Measurements from ENCODE around the gene APOBEC3B. TPM values are rescaled to one million over a fixed set of nuclear protein-coding genes. Genes with fewer than 3 reads are reported as not detected.

The APOBEC3B gene
- total and polyA plus RNA-seq, 2 experiments from 2014 or later = 4.1 to 10.6 TPM

DNA sequence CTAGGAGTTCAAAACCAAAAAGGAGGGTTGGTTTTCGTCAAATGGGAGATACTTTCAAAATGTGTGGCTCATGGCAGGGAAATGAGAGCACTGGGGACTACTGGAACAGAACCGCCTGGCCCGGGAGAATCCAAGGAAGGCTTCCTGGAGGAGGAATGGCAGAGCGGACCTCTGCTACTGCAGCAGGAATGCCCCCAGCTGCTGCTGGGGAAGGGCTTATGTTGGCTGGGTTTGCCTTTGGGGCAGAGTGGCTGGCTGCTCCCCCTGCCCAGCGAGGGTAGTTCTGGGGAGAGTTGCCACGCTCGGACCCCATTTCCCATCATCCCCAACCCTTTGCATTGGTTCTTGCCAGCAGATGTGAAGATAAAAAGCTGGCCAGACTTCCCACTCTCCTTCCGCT is 35.4 kb upstream of the APOBEC3B start:
- no peak for DNase-seq
- TF ChIP-seq EZH2 (IDR thresholded peaks at IDR 0.05; ENCODE audit: insufficient read depth, poor library complexity, severe bottlenecking) (no peak), EZH2phosphoT487 (IDR thresholded peaks at IDR 0.05; ENCODE audit: insufficient read depth, low read depth) (no peak)
- Histone ChIP-seq H4K20me1 (ENCODE audit: insufficient read depth) (no peaks in the 10 kb centered on the region), H3K79me2 (ENCODE audit: insufficient read depth) (no peaks in the 10 kb centered on the region), H3K4me2 (ENCODE audit: unreplicated experiment) (no peak overlapping the region), H3K9me3 (ENCODE audit: low read depth) (no peaks in the 10 kb centered on the region), H3K36me3 (ENCODE audit: low read depth) (no peaks in the 10 kb centered on the region), H3K27me3 (replicated peaks; ENCODE audit: insufficient read depth) (peaks cover 68% of the 10 kb centered on the region), H3K4me3 (no peak overlapping the region), H2AFZ (no peak overlapping the region), H3K27ac (no peak overlapping the region), H3K9ac (no peak overlapping the region), H3F3A (ENCODE audit: insufficient read depth) (no peaks in the 10 kb centered on the region), H3K4me1 (ENCODE audit: insufficient read depth) (no peaks in the 10 kb centered on the region), H3K9me2 (ENCODE audit: insufficient read depth) (no peaks in the 10 kb centered on the region)
- in situ Hi-C loops (cut with MboI) = no loop called here
- 63 to 71% methylated on average over 5 to 8 of the region's 8 CpGs for WGBS, 2 experiments (ENCODE audit: low coverage in 1 of 2, low lambda C conversion rate in 2 of 2, missing lambda C conversion rate in 2 of 2)

DNA sequence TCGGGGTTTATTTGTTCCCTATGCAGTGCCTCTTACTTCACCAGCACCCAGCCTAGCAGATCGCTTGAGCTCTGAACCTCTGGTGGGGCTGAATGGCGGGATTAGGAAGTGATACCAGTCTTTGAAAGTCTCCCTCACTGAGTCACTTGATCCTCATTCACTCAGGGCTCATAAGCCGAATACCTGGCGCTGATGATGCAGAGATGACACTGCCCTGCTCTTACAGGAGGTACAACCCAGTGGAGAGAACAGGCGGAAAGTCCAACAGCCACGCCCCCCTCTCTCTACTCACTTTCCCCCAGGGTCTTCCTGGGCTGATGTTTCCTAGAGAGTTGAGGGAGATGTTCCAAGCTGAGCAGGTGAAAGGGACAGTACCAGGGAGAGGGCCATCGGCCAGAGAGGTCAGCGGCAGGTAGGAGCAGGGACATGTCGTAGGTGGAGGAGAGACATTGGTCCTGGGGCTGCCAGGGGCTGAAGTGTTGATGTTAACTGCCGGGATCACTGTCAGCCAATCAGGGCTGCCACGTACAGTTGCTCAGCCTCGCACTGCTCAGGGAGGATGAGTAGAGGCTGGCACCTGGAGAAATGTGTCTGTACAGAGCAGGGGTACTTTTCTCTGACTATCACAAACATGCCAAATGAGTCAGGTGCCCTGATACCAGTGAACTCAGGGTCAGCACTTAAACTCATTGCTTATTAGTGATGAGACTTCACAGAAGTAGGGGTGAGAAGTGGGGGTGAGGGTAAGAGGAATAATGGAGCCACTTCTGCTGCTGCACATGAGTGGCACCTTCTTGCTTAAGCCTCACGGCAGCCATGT is 34.6 kb upstream of the APOBEC3B start:
- no peak for DNase-seq
- H3K4me1 ChIP-seq (ENCODE audit: insufficient read depth) = no peaks in the 10 kb centered on the region
- no peaks in the 10 kb centered on the region for H4K20me1 ChIP-seq (ENCODE audit: insufficient read depth)
- no peaks in the 10 kb centered on the region for H3F3A ChIP-seq (ENCODE audit: insufficient read depth)
- no peaks in the 10 kb centered on the region for H3K9me3 ChIP-seq (ENCODE audit: low read depth)
- peaks cover 67% of the 10 kb centered on the region for H3K27me3 ChIP-seq (replicated peaks; ENCODE audit: insufficient read depth)
- no peak for TF ChIP-seq EZH2phosphoT487 (IDR thresholded peaks at IDR 0.05; ENCODE audit: insufficient read depth, low read depth)
- no peak for TF ChIP-seq EZH2 (IDR thresholded peaks at IDR 0.05; ENCODE audit: insufficient read depth, poor library complexity, severe bottlenecking)
- H3K27ac ChIP-seq = no peak overlapping the region
- no peak overlapping the region for H3K9ac ChIP-seq
- WGBS, 2 experiments (ENCODE audit: low coverage in 1 of 2, low lambda C conversion rate in 2 of 2, missing lambda C conversion rate in 2 of 2) = 54 to 59% methylated on average over 14 of the region's 14 CpGs
- no peak overlapping the region for H3K4me2 ChIP-seq (ENCODE audit: unreplicated experiment)
- no peaks in the 10 kb centered on the region for H3K9me2 ChIP-seq (ENCODE audit: insufficient read depth)
- no peaks in the 10 kb centered on the region for H3K79me2 ChIP-seq (ENCODE audit: insufficient read depth)
- no peaks in the 10 kb centered on the region for H3K36me3 ChIP-seq (ENCODE audit: low read depth)
- H3K4me3 ChIP-seq = no peak overlapping the region
- in situ Hi-C loops (cut with MboI) = no loop called here
- no peak overlapping the region for H2AFZ ChIP-seq

DNA sequence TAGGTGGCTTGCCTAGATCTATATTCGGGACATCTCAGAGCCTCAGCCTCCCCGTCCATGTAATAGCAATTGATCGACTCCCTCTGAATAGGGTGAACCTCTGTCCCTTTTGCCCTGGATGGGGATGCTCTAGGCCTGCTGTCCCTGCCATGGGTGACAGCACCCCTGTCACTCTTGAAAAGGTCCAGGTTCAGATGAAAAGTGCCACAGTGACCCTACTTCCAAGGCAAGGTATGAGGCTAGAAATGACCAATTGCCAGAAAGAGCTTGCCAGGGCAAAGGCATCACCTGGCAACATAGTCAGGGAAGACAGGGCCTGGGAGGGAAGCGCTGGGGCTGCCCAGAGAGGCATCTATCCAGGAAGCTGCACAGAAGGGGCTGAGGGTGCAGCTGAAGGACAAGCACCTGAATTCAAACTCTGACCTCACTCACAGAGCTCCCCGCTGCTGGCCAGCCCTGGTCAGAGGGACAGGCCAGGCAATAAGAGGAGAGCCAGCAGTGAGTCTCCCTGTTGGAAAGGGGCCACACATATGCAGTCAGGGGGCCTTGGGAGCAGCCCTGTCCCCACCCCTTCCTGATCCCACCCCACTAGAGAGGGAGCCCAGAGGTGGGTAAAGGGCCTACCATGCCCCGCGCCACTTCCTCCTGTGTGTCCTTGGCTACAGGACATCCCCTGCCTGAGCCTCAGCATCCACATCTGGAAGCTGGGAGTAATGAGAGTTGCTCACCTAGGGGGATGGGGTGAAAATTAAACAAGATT is 33.8 kb upstream of the APOBEC3B start:
- TF ChIP-seq EZH2 (IDR thresholded peaks at IDR 0.05; ENCODE audit: insufficient read depth, poor library complexity, severe bottlenecking) (no peak), EZH2phosphoT487 (IDR thresholded peaks at IDR 0.05; ENCODE audit: insufficient read depth, low read depth) (no peak)
- H3K4me2 ChIP-seq (ENCODE audit: unreplicated experiment) = no peak overlapping the region
- peaks cover 66% of the 10 kb centered on the region for H3K27me3 ChIP-seq (replicated peaks; ENCODE audit: insufficient read depth)
- H3K9ac ChIP-seq = no peak overlapping the region
- in situ Hi-C loops (cut with MboI) = no loop called here
- no peaks in the 10 kb centered on the region for H4K20me1 ChIP-seq (ENCODE audit: insufficient read depth)
- no peaks in the 10 kb centered on the region for H3K36me3 ChIP-seq (ENCODE audit: low read depth)
- H3K9me3 ChIP-seq (ENCODE audit: low read depth) = no peaks in the 10 kb centered on the region
- H3K27ac ChIP-seq = no peak overlapping the region
- WGBS, 2 experiments (ENCODE audit: low coverage in 1 of 2, low lambda C conversion rate in 2 of 2, missing lambda C conversion rate in 2 of 2) = 69 to 72% methylated on average over 7 of the region's 7 CpGs
- no peaks in the 10 kb centered on the region for H3F3A ChIP-seq (ENCODE audit: insufficient read depth)
- DNase-seq = no peak
- no peak overlapping the region for H2AFZ ChIP-seq
- H3K79me2 ChIP-seq (ENCODE audit: insufficient read depth) = no peaks in the 10 kb centered on the region
- no peaks in the 10 kb centered on the region for H3K4me1 ChIP-seq (ENCODE audit: insufficient read depth)
- no peaks in the 10 kb centered on the region for H3K9me2 ChIP-seq (ENCODE audit: insufficient read depth)
- H3K4me3 ChIP-seq = no peak overlapping the region

DNA sequence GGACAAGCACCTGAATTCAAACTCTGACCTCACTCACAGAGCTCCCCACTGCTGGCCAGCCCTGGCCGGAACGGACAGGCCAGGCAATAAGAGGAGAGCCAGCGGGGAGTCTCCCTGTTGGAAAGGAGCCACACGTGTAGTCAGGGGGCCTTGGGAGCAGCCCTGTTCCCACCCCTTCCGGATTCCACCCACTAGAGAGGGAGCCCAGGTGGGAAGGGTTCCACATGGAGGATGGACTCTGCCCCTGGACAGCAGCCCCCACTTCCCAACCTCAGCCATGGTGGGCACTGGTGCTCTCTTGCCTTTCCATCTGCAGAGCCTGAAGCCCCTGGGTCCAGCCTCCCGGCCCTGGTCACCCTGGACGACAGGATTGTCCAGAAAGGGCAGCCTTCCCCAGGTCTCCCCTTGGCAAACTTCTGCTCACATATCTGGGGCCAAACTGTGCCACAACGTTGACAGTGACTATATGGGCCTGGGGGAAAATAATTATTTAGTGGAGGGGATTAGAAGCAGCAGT is 32.2 kb upstream of the APOBEC3B start:
- H2AFZ ChIP-seq = no peak overlapping the region
- H3K4me3 ChIP-seq = no peak overlapping the region
- no peaks in the 10 kb centered on the region for H3K9me2 ChIP-seq (ENCODE audit: insufficient read depth)
- H3K36me3 ChIP-seq (ENCODE audit: low read depth) = no peaks in the 10 kb centered on the region
- H3K4me2 ChIP-seq (ENCODE audit: unreplicated experiment) = no peak overlapping the region
- no peaks in the 10 kb centered on the region for H3K79me2 ChIP-seq (ENCODE audit: insufficient read depth)
- H3F3A ChIP-seq (ENCODE audit: insufficient read depth) = no peaks in the 10 kb centered on the region
- no peaks in the 10 kb centered on the region for H4K20me1 ChIP-seq (ENCODE audit: insufficient read depth)
- H3K27ac ChIP-seq = no peak overlapping the region
- no peak for TF ChIP-seq EZH2 (IDR thresholded peaks at IDR 0.05; ENCODE audit: insufficient read depth, poor library complexity, severe bottlenecking)
- TF ChIP-seq EZH2phosphoT487 (IDR thresholded peaks at IDR 0.05; ENCODE audit: insufficient read depth, low read depth) = no peak
- peaks cover 61% of the 10 kb centered on the region for H3K27me3 ChIP-seq (replicated peaks; ENCODE audit: insufficient read depth)
- DNase-seq = no peak
- in situ Hi-C loops (cut with MboI) = no loop called here
- WGBS, 2 experiments (ENCODE audit: low coverage in 1 of 2, low lambda C conversion rate in 2 of 2, missing lambda C conversion rate in 2 of 2) = 32 to 41% methylated on average over 8 of the region's 8 CpGs
- no peak overlapping the region for H3K9ac ChIP-seq
- H3K9me3 ChIP-seq (ENCODE audit: low read depth) = no peaks in the 10 kb centered on the region
- no peaks in the 10 kb centered on the region for H3K4me1 ChIP-seq (ENCODE audit: insufficient read depth)

Data from GM23248 (cell line).